GM12874 (cell line): ENCODE measurements around the gene SERPINA5.

Experiments used
- TF ChIP-seq, protein P1 (sequence below): IDR thresholded peaks from 2 replicates; pipeline ENCODE4 v1.5.1; 2011; ENCODE audit warnings: low read depth, mild to moderate bottlenecking, control low read depth, low read length, moderate library complexity; ENCODE audit not compliant: insufficient read depth

SERPINA5 gene

DNA sequence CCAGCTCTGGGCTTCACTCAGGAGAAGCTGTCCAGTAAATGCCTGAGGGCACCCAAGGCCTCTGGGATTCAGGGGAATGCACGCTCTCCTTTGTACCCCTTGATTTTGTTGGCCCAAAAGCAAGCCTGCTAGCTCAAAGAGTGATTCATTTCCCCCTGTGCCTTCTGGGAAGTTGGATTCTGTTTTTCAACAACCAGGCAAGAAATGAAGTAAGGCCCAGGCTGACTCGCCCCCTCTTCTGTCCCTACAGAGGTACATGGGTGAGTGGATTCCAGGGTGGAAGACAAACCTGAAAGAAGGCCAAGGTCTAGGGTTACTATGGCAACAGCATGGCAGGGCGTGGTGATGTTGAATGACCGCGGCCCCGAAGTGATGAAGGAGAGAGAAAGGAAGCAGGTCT, 9.3 kb upstream of the SERPINA5 start:
- TF ChIP-seq, protein P1, sequence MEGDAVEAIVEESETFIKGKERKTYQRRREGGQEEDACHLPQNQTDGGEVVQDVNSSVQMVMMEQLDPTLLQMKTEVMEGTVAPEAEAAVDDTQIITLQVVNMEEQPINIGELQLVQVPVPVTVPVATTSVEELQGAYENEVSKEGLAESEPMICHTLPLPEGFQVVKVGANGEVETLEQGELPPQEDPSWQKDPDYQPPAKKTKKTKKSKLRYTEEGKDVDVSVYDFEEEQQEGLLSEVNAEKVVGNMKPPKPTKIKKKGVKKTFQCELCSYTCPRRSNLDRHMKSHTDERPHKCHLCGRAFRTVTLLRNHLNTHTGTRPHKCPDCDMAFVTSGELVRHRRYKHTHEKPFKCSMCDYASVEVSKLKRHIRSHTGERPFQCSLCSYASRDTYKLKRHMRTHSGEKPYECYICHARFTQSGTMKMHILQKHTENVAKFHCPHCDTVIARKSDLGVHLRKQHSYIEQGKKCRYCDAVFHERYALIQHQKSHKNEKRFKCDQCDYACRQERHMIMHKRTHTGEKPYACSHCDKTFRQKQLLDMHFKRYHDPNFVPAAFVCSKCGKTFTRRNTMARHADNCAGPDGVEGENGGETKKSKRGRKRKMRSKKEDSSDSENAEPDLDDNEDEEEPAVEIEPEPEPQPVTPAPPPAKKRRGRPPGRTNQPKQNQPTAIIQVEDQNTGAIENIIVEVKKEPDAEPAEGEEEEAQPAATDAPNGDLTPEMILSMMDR: no peak

DNA sequence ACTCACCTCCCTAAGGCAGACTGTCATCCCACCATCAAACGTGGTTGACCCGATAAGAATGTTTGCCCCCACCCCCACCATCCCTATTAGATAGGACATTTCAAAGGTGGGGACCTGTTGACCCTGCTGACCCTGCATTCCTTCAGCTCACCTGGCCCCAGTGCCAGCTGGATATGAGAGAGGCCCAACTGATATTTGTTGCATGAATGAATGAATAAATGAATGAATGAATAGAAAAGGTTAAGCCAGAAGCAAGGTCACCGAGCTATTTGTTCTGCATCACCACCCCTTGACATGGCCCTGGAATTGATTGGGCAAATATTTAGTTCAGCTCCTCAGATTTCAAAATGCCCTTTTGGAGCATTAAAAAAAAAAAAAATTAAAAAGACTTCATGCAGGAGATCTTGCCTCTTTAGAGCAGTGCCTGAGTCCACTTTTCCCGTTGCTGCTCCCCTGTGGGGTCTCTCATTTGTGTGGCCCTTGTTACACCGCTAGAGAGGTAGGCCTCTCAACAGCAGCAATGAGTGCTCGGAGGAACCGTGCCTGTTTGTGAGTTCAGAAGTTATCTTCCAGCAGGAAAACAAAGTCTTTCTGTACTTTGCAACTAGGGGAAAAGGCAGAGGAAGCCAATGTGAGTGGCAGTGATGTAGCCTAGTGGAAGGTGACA, 8.5 kb upstream of the SERPINA5 start:
- TF ChIP-seq, protein P1: no peak

DNA sequence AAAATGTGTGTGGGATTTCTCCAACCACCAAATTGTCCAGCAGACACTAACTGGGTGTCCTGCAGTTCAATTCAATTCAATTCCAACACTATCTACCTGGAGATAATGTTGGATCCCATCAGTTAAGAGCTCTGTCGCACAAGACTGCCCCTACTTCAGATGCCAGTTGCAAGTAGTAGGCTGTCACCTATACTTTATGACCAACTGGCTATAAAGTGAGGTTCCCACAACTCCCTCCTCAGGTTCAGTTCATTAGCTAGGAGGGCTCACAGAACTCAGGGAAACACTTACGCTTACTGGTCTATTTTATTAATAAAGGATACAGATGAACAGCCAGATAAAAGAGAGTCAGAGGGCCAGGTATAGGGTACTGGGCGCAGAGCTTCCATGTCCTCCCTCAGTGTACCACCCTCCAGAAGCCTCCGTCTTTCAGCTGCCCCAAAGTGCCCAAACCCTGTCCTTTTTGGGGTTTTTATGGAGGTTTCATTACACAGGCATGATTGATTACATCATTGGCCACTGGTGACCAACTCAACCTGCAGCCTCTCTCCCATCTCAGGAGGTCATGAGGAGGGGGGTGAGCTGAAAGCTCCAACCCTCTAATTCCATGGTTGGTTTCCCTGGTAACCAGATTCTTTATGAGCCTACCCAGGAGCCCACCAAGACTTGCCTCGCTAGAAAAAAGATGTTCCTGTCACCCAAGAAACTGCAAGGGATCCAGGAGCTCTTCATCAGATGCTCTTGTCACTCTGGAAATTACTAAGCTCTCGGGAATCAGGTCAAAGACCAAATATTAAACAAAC, 7.5 kb upstream of the SERPINA5 start:
- TF ChIP-seq, protein P1: no peak

DNA sequence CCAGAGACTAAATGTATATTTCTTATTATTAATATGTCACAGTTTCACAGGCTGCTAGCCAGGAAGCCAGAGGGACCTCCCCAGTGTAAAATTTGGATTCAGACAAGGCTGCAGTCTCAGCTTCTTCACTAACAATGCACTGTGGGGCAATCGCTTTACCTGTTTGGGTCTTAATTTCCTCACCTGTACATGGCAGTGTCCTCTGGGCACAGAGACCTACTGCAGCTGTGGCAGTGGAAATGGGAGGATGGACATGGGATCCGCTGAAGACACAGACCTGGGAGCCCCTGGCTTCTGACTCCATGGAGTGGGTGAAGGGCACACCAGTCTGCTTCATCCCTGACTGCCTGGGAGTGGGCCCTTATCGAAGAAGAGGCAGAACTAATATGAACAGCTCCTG, 6.9 kb upstream of the SERPINA5 start:
- TF ChIP-seq, protein P1: no peak

DNA sequence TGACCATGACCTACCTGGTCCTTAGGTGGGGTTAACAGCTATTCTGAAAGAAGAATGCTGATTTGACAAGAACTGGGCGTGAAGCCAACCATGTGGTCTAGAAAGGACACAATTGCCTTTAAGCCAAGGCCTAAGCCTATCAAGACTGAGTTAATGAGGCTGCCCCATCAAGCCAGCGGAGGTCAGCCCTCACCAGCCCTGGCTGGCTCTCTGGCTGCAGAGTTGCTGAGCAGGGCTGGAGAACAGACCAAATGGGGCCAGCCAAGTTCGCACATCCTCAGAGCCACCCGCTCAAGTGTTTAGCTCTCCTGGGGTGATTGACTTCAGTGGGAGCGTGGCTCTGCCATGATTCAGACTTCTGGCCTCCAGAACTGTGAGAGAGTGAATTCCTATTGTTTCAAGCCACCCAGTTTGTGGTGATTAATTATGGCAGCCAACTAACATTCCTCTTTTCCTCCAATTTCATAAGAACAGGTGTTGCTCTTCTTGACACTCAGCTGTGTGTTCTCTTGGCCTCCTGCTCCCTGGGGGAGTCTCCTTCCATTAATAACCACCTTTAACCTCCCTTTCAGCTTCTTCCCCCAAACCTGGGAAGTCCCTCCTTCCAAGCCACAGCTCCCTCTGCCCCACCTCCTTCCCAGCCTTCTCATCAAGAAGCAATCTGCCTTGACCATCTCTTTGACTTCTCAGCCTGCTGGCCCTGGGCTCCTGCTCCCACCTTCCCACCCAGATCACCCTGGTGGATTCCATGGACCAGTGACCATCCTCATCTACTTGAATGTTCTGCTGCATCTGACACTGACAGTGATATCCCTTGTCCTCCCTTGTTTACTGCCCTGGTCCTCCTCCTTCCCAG, 5.3 kb upstream of the SERPINA5 start:
- TF ChIP-seq, protein P1: no peak

DNA sequence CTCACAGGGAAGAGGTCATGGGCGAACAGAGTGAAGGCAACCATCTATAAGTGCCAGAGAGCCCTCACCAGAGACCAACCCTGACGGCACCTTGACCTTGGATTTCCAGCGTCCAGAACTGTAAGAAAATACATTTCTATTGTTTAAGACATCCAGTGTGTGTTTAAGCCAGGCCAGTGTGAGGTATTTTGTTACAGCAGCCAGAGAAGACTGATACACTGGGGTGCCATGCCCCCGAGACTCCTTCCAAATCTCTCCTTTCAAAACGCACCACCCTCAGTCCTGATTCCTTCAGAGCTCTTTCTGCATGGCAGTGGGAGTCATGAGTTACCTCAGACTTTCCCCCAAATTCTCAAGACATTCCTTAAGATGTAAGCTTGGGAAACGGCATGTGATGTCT, 2.5 kb upstream of the SERPINA5 start:
- TF ChIP-seq, protein P1: no peak

DNA sequence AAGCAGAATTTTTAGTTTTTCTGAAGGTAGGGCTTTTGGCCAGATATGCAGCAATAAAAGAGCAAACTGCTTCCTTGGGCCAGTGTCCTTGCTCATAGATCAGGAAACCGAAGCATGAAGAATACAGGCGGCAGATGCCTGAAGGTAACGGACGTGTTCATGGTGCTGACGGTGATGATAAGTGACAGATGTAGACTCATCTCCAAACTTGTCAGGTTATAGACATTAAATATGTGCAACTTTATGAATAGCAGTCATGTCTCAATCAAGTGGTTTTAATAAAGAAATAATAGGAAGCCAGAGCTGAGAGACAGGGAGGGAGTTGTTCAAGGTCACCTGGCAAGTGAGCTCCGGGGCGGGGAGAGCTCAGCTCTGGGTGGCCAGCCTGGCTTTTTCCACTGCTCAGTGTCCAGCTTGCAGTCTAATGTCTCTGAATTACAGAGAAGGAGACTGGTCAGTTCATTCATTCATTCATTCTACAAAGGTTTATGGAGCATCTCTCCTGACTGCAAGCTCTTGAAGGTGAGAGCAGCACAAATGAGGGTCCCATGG, 1.0 kb downstream of the SERPINA5 start:
- TF ChIP-seq, protein P1: no peak
